Measurements from ENCODE around the gene PARVA. TPM values are rescaled to one million over a fixed set of nuclear protein-coding genes. Genes with fewer than 3 reads are reported as not detected.

PARVA gene
- total and polyA plus RNA-seq, 4 donors = 3.1 to 11.7 (median 11.2) TPM

GRCh38 chr11:12361682-12362081 lies 15.7 kb upstream of the PARVA start:
- DNase-seq (ENCODE audit: low spot score) = no peak
- no peaks in the 10 kb centered on the region for H3K9me3 ChIP-seq (ENCODE audit: control insufficient read depth in 4 of 4, low read length in 3 of 4)
- no peak overlapping the region for H3K9ac ChIP-seq (ENCODE audit: low read depth in 1 of 2, low read length in 2 of 2)
- 81% methylated on average over 3 of the region's 3 CpGs for WGBS
- H3K36me3 ChIP-seq (ENCODE audit: control insufficient read depth in 4 of 4, insufficient read depth in 3 of 4, low read depth in 1 of 4, low read length in 3 of 4) = no peaks in the 10 kb centered on the region
- no peak overlapping the region for H3K27ac ChIP-seq (ENCODE audit: low read depth in 1 of 2, low read length in 2 of 2)
- no peaks in the 10 kb centered on the region for H3K4me1 ChIP-seq (ENCODE audit: control insufficient read depth in 4 of 4, insufficient read depth in 4 of 4, low read length in 3 of 4)
- TF ChIP-seq JUND (IDR thresholded peaks at IDR 0.05) = no peak
- H3K27me3 ChIP-seq (ENCODE audit: control insufficient read depth in 4 of 4, insufficient read depth in 4 of 4, low read length in 3 of 4) = no peaks in the 10 kb centered on the region
- no peak overlapping the region for H3K4me3 ChIP-seq (ENCODE audit: low read depth in 1 of 3, low read length in 3 of 3)

GRCh38 chr11:12362857-12363256 lies 14.5 kb upstream of the PARVA start:
- Histone ChIP-seq H3K4me1 (ENCODE audit: control insufficient read depth in 4 of 4, insufficient read depth in 4 of 4, low read length in 3 of 4) (no peaks in the 10 kb centered on the region), H3K27ac (ENCODE audit: low read depth in 1 of 2, low read length in 2 of 2) (no peak overlapping the region), H3K9me3 (ENCODE audit: control insufficient read depth in 4 of 4, low read length in 3 of 4) (no peaks in the 10 kb centered on the region), H3K9ac (ENCODE audit: low read depth in 1 of 2, low read length in 2 of 2) (no peak overlapping the region), H3K27me3 (ENCODE audit: control insufficient read depth in 4 of 4, insufficient read depth in 4 of 4, low read length in 3 of 4) (no peaks in the 10 kb centered on the region), H3K36me3 (ENCODE audit: control insufficient read depth in 4 of 4, insufficient read depth in 3 of 4, low read depth in 1 of 4, low read length in 3 of 4) (no peaks in the 10 kb centered on the region), H3K4me3 (ENCODE audit: low read depth in 1 of 3, low read length in 3 of 3) (no peak overlapping the region)
- no peak for TF ChIP-seq ZBTB33 (IDR thresholded peaks at IDR 0.05)
- TF ChIP-seq GABPA (IDR thresholded peaks at IDR 0.05 in 1 of 2, conservative IDR thresholded peaks at IDR 0.05 in 1 of 2) = no peak
- no peak for TF ChIP-seq MAX (IDR thresholded peaks at IDR 0.05)
- no peak for TF ChIP-seq EGR1 (IDR thresholded peaks at IDR 0.05; ENCODE audit: low read depth in 2 of 2)
- TF ChIP-seq NR2F2 (IDR thresholded peaks at IDR 0.05) = no peak
- TF ChIP-seq FOXA2 (IDR thresholded peaks at IDR 0.05) = no peak
- no peak for TF ChIP-seq SP1 (IDR thresholded peaks at IDR 0.05)
- no peak for TF ChIP-seq YY1 (IDR thresholded peaks at IDR 0.05)
- TF ChIP-seq FOXA1 (IDR thresholded peaks at IDR 0.05) = no peak
- TF ChIP-seq ATF3 (IDR thresholded peaks at IDR 0.05) = no peak
- TF ChIP-seq RAD21 (IDR thresholded peaks at IDR 0.05) = no peak
- no peak for TF ChIP-seq JUND (IDR thresholded peaks at IDR 0.05)
- TF ChIP-seq HNF4A (conservative IDR thresholded peaks at IDR 0.05) = no peak
- TF ChIP-seq TAF1 (conservative IDR thresholded peaks at IDR 0.05) = no peak
- no peak for TF ChIP-seq REST (IDR thresholded peaks at IDR 0.05)
- no peak for TF ChIP-seq HNF4G (IDR thresholded peaks at IDR 0.05)
- WGBS = 45% methylated on average over 2 of the region's 2 CpGs
- no peak for DNase-seq (ENCODE audit: low spot score)

Measured in liver (tissue), 9 donors.